ENCODE results near the gene UBR3. TPM values are rescaled to one million over a fixed set of nuclear protein-coding genes. Genes with fewer than 3 reads are reported as not detected.

UBR3 gene
- total RNA-seq, 1 experiment from 2014 or later = 21.9 TPM

GRCh38 chr2:170095380-170095779 is 268.1 kb downstream of the UBR3 start:
- Histone ChIP-seq H4K5ac (ENCODE audit: insufficient read length, low read depth, low read length) (no peak overlapping the region), H2BK120ac (ENCODE audit: low read depth, low read length, poor library complexity, severe bottlenecking) (no peak overlapping the region), H3K23ac (ENCODE audit: insufficient read length, low read depth, low read length) (no peak overlapping the region), H3K79me1 (ENCODE audit: insufficient read depth, low read depth, low read length, poor library complexity, severe bottlenecking) (no peaks in the 10 kb centered on the region), H2AK5ac (ENCODE audit: insufficient read length, low read length) (no peak overlapping the region), H2BK5ac (ENCODE audit: insufficient read length, low read length) (no peak overlapping the region), H3K23me2 (ENCODE audit: insufficient read length, low read depth, low read length, poor library complexity, severe bottlenecking) (no peaks in the 10 kb centered on the region), H3K14ac (ENCODE audit: insufficient read depth, low read length) (no peak overlapping the region), H3K18ac (ENCODE audit: insufficient read length, low read depth, low read length) (no peak overlapping the region), H3K79me2 (ENCODE audit: insufficient read depth, low read length) (no peaks in the 10 kb centered on the region), H3K9me3 (ENCODE audit: control insufficient read depth, low read depth, low read length) (no peaks in the 10 kb centered on the region), H2BK12ac (ENCODE audit: insufficient read length, low read depth, low read length) (no peak overlapping the region), H3K56ac (ENCODE audit: insufficient read length, low read depth, low read length) (no peak overlapping the region), H3K27me3 (ENCODE audit: insufficient read depth, low read length) (no peaks in the 10 kb centered on the region), H4K20me1 (ENCODE audit: control insufficient read depth, insufficient read depth, insufficient read length) (no peaks in the 10 kb centered on the region), H3T11ph (ENCODE audit: low read length) (no peak overlapping the region), H4K8ac (replicated peaks; ENCODE audit: insufficient read length, low read depth, low read length) (no peak overlapping the region), H3K9ac (ENCODE audit: extremely low read depth, insufficient read length, low read length) (no peak overlapping the region), H3K4ac (ENCODE audit: low read depth, low read length) (no peak overlapping the region), H2BK15ac (ENCODE audit: low read depth, low read length) (no peak overlapping the region), H3K4me2 (ENCODE audit: insufficient read depth, insufficient read length, low read length) (no peak overlapping the region), H3K4me1 (ENCODE audit: insufficient read depth, low read length) (no peaks in the 10 kb centered on the region), H2AFZ (ENCODE audit: low read length) (no peak overlapping the region), H3K27ac (ENCODE audit: insufficient read length, low read depth, low read length) (no peak overlapping the region), H2BK20ac (ENCODE audit: low read depth, low read length, poor library complexity, severe bottlenecking) (no peak overlapping the region), H4K91ac (ENCODE audit: insufficient read length, low read depth, low read length) (no peak overlapping the region)
- DNase-seq = no peak
- H3K9me3 Mint-ChIP-seq = peaks cover 33 to 39% of the 10 kb centered on the region in 2 experiments
- no peak overlapping the region for H3K4me3 Mint-ChIP-seq
- no peaks in the 10 kb centered on the region for H3K27me3 Mint-ChIP-seq (ENCODE audit: low read depth)
- TF ChIP-seq CTCF (conservative IDR thresholded peaks at IDR 0.05) = no peak
- peaks cover 20 to 42% (median 28%) of the 10 kb centered on the region in 3 experiments for H3K36me3 Mint-ChIP-seq (ENCODE audit: insufficient read depth in 1 of 3, low read depth in 3 of 3)
- peaks cover 0 to 3% of the 10 kb centered on the region in 2 experiments; a peak in 1 of 4 replicates for H3K4me1 Mint-ChIP-seq
- no peak overlapping the region for H3K27ac Mint-ChIP-seq

Measured in H9 (cell line).